HG03175 (cell line): ENCODE measurements around the gene CD36.

Experiments
- ATAC-seq: cut with Tn5 transposase; IDR thresholded peaks from one replicate; pipeline ENCODE4 v1.9.1; 2021; ENCODE audit warnings: mild to moderate bottlenecking, moderate library complexity; ENCODE audit not compliant: unreplicated experiment

Gene CD36

GRCh38 chr7:80637911-80638765 is at the start of gene CD36:
CD36 (plus strand) TSS chr7:80638642; CDS start chr7:80646741, 8,099 bp downstream.
- ATAC-seq: no peak

GRCh38 chr7:80589631-80590030 is 48.8 kb upstream of the CD36 start:
- ATAC-seq: no peak

GRCh38 chr7:80591654-80592053 is 46.8 kb upstream of the CD36 start:
- no peak for ATAC-seq

GRCh38 chr7:80593869-80594586 is 44.4 kb upstream of the CD36 start:
- no peak for ATAC-seq

- no peak for ATAC-seq
These were observed 41.4 kb upstream of the CD36 start for GRCh38 chr7:80596933-80597517.

GRCh38 chr7:80597875-80598274 is 40.6 kb upstream of the CD36 start:
- no peak for ATAC-seq

- ATAC-seq: no peak
These were observed 38.4 kb upstream of the CD36 start for GRCh38 chr7:80600046-80600445.

GRCh38 chr7:80601999-80602398 is 36.4 kb upstream of the CD36 start:
- ATAC-seq: no peak

- ATAC-seq: no peak
These were observed 34.5 kb upstream of the CD36 start for GRCh38 chr7:80603940-80604339.

- ATAC-seq: no peak
These were observed 34.0 kb upstream of the CD36 start for GRCh38 chr7:80604436-80604835.

GRCh38 chr7:80607136-80607535 is 31.3 kb upstream of the CD36 start:
- no peak for ATAC-seq

GRCh38 chr7:80608336-80608735 is 30.1 kb upstream of the CD36 start:
- ATAC-seq: no peak

GRCh38 chr7:80609751-80610150 is 28.7 kb upstream of the CD36 start:
- ATAC-seq: no peak

GRCh38 chr7:80611353-80611752 is 27.1 kb upstream of the CD36 start:
- no peak for ATAC-seq

- ATAC-seq: no peak
These were observed 26.7 kb upstream of the CD36 start for GRCh38 chr7:80611779-80612178.

GRCh38 chr7:80612880-80613279 is 25.6 kb upstream of the CD36 start:
- ATAC-seq: no peak

GRCh38 chr7:80613519-80613918 is 24.9 kb upstream of the CD36 start:
- ATAC-seq: no peak

GRCh38 chr7:80614851-80615271 is 23.6 kb upstream of the CD36 start:
- ATAC-seq: no peak

- no peak for ATAC-seq
These were observed 20.3 kb upstream of the CD36 start for GRCh38 chr7:80618096-80618495.

- no peak for ATAC-seq
These were observed 18.7 kb upstream of the CD36 start for GRCh38 chr7:80619741-80620140.

- no peak for ATAC-seq
These were observed 15.9 kb upstream of the CD36 start for GRCh38 chr7:80622541-80622940.
